PC-3 (cell line): ENCODE results near the gene SLC1A2. TPM values are rescaled to one million over a fixed set of nuclear protein-coding genes. Genes with fewer than 3 reads are reported as not detected.

Experiments used
- ATAC-seq: fragments of 200-7000 bp; cut with Tn5 transposase; 2 replicates; pipeline ENCODE4 v1.9.1; 2020; ENCODE audit warnings: mild to moderate bottlenecking, moderate library complexity
- BruUV-seq: library from RNA; stranded (reverse); fragments of 400-500 nt; replicated peaks from 2 replicates; lab custom pipeline; 2021; lab: Mats Ljungman, UMichigan
- CTCF ChIA-PET: fragments of 300-600 bp; sonication (Branson Sonifier 250); formaldehyde crosslinking; loops from one replicate; lab custom pipeline; 2022; ENCODE audit warnings: antibody characterized with exemption; lab: Charles Lee
- POLR2A ChIA-PET: fragments of 300-600 bp; sonication (Branson Sonifier 250); formaldehyde crosslinking; loops from one replicate; lab custom pipeline; 2022; ENCODE audit warnings: antibody characterized with exemption; ENCODE audit not compliant: unreplicated experiment; lab: Charles Lee
- DNase-seq: peaks from one replicate; pipeline ENCODE4 v3.0.0-alpha.2; 2015
- H2AFZ ChIP-seq: fragments of 300-600 bp; sonication (generic); 2 replicates; pipeline ENCODE4 v1.6.0; 2016; ENCODE audit warnings: antibody characterized with exemption, low read length
- H3F3A ChIP-seq: fragments of 300-600 bp; sonication (generic); one replicate; pipeline ENCODE4 v1.6.0; 2017; ENCODE audit warnings: antibody characterized with exemption, low read length, control low read depth, mild to moderate bottlenecking; ENCODE audit not compliant: unreplicated experiment
- H3K27ac ChIP-seq: fragments of 300-600 bp; sonication (generic); 2 replicates; pipeline ENCODE4 v1.5.1; 2016; ENCODE audit warnings: mild to moderate bottlenecking, low read length
- H3K27me3 ChIP-seq: fragments of 300-600 bp; sonication (generic); 2 replicates; pipeline ENCODE4 v1.6.1; 2016; ENCODE audit warnings: low read length, mixed read lengths
- H3K36me3 ChIP-seq: fragments of 300-600 bp; sonication (generic); 2 replicates; pipeline ENCODE4 v1.6.1; 2016; ENCODE audit warnings: low read depth, mixed run types, low read length, mixed read lengths
- H3K4me1 ChIP-seq: fragments of 300-600 bp; sonication (generic); 2 replicates; pipeline ENCODE4 v1.5.1; 2016; ENCODE audit warnings: low read length; ENCODE audit not compliant: insufficient read depth
- H3K4me2 ChIP-seq: fragments of 300-600 bp; sonication (generic); 2 replicates; pipeline ENCODE4 v1.6.0; 2016; ENCODE audit warnings: low read length
- H3K4me3 ChIP-seq: fragments of 300-600 bp; sonication (generic); 2 replicates; pipeline ENCODE4 v1.5.1; 2016; ENCODE audit warnings: mild to moderate bottlenecking, low read length, mixed read lengths
- H3K79me2 ChIP-seq: fragments of 300-600 bp; sonication (generic); 2 replicates; pipeline ENCODE4 v1.6.1; 2017; ENCODE audit warnings: low read length, mixed read lengths
- H3K9ac ChIP-seq: fragments of 300-600 bp; sonication (generic); 2 replicates; pipeline ENCODE4 v1.6.0; 2016; ENCODE audit warnings: mild to moderate bottlenecking, low read length
- H3K9me2 ChIP-seq: fragments of 300-600 bp; sonication (generic); replicated peaks from 2 replicates; pipeline ENCODE4 v1.6.1; 2016; ENCODE audit warnings: mixed run types, low read length, mixed read lengths
- H3K9me3 ChIP-seq: fragments of 300-600 bp; sonication (generic); 2 replicates; pipeline ENCODE4 v1.6.1; 2016; ENCODE audit warnings: low read length, mixed read lengths
- H4K20me1 ChIP-seq: fragments of 300-600 bp; sonication (generic); 2 replicates; pipeline ENCODE4 v1.6.1; 2016; ENCODE audit warnings: low read length, mixed read lengths
- CTCF ChIP-seq: fragments of 300-600 bp; sonication (generic); conservative IDR thresholded peaks from 2 replicates; pipeline ENCODE4 v1.5.1; 2017; ENCODE audit warnings: antibody characterized with exemption, low read depth, mild to moderate bottlenecking, low read length
- EZH2 ChIP-seq: fragments of 300-600 bp; sonication (generic); IDR thresholded peaks from one replicate; pipeline ENCODE4 v1.6.1; 2017; ENCODE audit warnings: antibody characterized with exemption, mild to moderate bottlenecking, low read length; ENCODE audit not compliant: unreplicated experiment
- EZH2phosphoT487 ChIP-seq: fragments of 300-600 bp; sonication (generic); IDR thresholded peaks from 2 replicates; pipeline ENCODE4 v1.6.1; 2018; ENCODE audit warnings: mild to moderate bottlenecking, antibody characterized with exemption, low read length, borderline replicate concordance
- intact Hi-C: fragments of 100-400 bp; cut with micrococcal nuclease; formaldehyde crosslinking; loops from 2 replicates; pipeline ENCODE4 v1.9.0; 2023
- total RNA-seq: library from RNA; depleted of rRNA; stranded (reverse); fragments of >200 nt; gene quantifications from 2 replicates; pipeline ENCODE4 v1.2.3, GENCODE V29; 2014

The SLC1A2 gene
- total RNA-seq, 1 experiment from 2014 or later = 0.18 TPM

- H4K20me1 ChIP-seq = no peaks in the 10 kb centered on the region
- H2AFZ ChIP-seq = no peak overlapping the region
- no peak overlapping the region for H3K9ac ChIP-seq
- H3K4me1 ChIP-seq = no peaks in the 10 kb centered on the region
- H3K4me2 ChIP-seq = no peak overlapping the region
- no peak overlapping the region for H3K4me3 ChIP-seq
- ChIA-PET POLR2A (no interaction called here), CTCF (no interaction called here)
- DNase-seq = no peak
- no TSS peak for BruUV-seq
- H3F3A ChIP-seq = no peaks in the 10 kb centered on the region
- H3K27me3 ChIP-seq = peaks cover 86% of the 10 kb centered on the region
- no peak for ATAC-seq
- no peak overlapping the region for H3K27ac ChIP-seq
- no peak for TF ChIP-seq CTCF
- TF ChIP-seq EZH2 = no peak
- no peak for TF ChIP-seq EZH2phosphoT487
- H3K79me2 ChIP-seq = no peaks in the 10 kb centered on the region
- no peaks in the 10 kb centered on the region for H3K9me3 ChIP-seq
- no peaks in the 10 kb centered on the region for H3K9me2 ChIP-seq
- H3K36me3 ChIP-seq = no peaks in the 10 kb centered on the region
- intact Hi-C loops = no loop called here
These were observed 7.7 kb upstream of the SLC1A2 start for GRCh38 chr11:35427071-35427470.

- H3K4me1 ChIP-seq = no peaks in the 10 kb centered on the region
- POLR2A ChIA-PET = no interaction called here
- no peak overlapping the region for H3K9ac ChIP-seq
- no peak for TF ChIP-seq EZH2
- TF ChIP-seq EZH2phosphoT487 = no peak
- no peak for TF ChIP-seq CTCF
- CTCF ChIA-PET = no interaction called here
- no peak overlapping the region for H3K27ac ChIP-seq
- ATAC-seq (no peak), DNase-seq (no peak)
- H3K27me3 ChIP-seq = peaks cover 86% of the 10 kb centered on the region
- no peaks in the 10 kb centered on the region for H3K79me2 ChIP-seq
- H2AFZ ChIP-seq = no peak overlapping the region
- H3K36me3 ChIP-seq = no peaks in the 10 kb centered on the region
- H3K9me2 ChIP-seq = no peaks in the 10 kb centered on the region
- no peaks in the 10 kb centered on the region for H4K20me1 ChIP-seq
- H3K4me2 ChIP-seq = no peak overlapping the region
- BruUV-seq = no TSS peak
- no peaks in the 10 kb centered on the region for H3K9me3 ChIP-seq
- intact Hi-C loops = no loop called here
- no peaks in the 10 kb centered on the region for H3F3A ChIP-seq
- H3K4me3 ChIP-seq = no peak overlapping the region
These were observed 7.0 kb upstream of the SLC1A2 start for GRCh38 chr11:35426351-35426750.

GRCh38 chr11:35425603-35426212 is 6.3 kb upstream of the SLC1A2 start:
- H3K9me3 ChIP-seq = no peaks in the 10 kb centered on the region
- TF ChIP-seq CTCF = no peak
- TF ChIP-seq EZH2 = no peak
- no peak for TF ChIP-seq EZH2phosphoT487
- no peaks in the 10 kb centered on the region for H3K9me2 ChIP-seq
- H3K4me3 ChIP-seq = no peak overlapping the region
- intact Hi-C loops = no loop called here
- ChIA-PET POLR2A (no interaction called here), CTCF (no interaction called here)
- H2AFZ ChIP-seq = no peak overlapping the region
- H3K27ac ChIP-seq = no peak overlapping the region
- H3K9ac ChIP-seq = no peak overlapping the region
- no peak for ATAC-seq
- H3K36me3 ChIP-seq = no peaks in the 10 kb centered on the region
- H3K79me2 ChIP-seq = no peaks in the 10 kb centered on the region
- H3F3A ChIP-seq = no peaks in the 10 kb centered on the region
- no peaks in the 10 kb centered on the region for H4K20me1 ChIP-seq
- DNase-seq = no peak
- H3K27me3 ChIP-seq = peaks cover 89% of the 10 kb centered on the region
- BruUV-seq = no TSS peak
- no peak overlapping the region for H3K4me2 ChIP-seq
- no peaks in the 10 kb centered on the region for H3K4me1 ChIP-seq
